Endothelial cell of umbilical vein (primary cell): ENCODE results near the gene AGPS. TPM values are rescaled to one million over a fixed set of nuclear protein-coding genes. Genes with fewer than 3 reads are reported as not detected.

Experiments
- BruUV-seq: library from RNA; stranded (reverse); fragments of 400-500 nt; replicated peaks from 2 replicates; lab custom pipeline; 2021; lab: Mats Ljungman, UMichigan
- CTCF ChIA-PET: fragments of 300-600, 350-600 bp; sonication (Branson Sonifier 250); formaldehyde crosslinking; loops from one replicate; lab custom pipeline; 2021; ENCODE audit warnings: antibody characterized with exemption, inconsistent platforms; lab: Charles Lee
- POLR2A ChIA-PET: fragments of 300-600, 350-600 bp; sonication (Branson Sonifier 250); formaldehyde crosslinking; loops from one replicate; lab custom pipeline; 2021; ENCODE audit warnings: antibody characterized with exemption, inconsistent platforms; lab: Charles Lee
- DNase-seq: peaks from one replicate; pipeline ENCODE4 v3.0.0-alpha.2; 2011; ENCODE audit warnings: low read depth, low spot score
- FAIRE-seq: peaks from 2 replicates; lab custom pipeline; 2011; peaks lifted over from hg19 to GRCh38; lab: Jason Lieb, UNC
- H2AFZ ChIP-seq: 2 replicates; pipeline ENCODE4 v1.6.0; 2012; ENCODE audit warnings: low read depth, low read length, control low read depth, inconsistent platforms
- H3K27ac ChIP-seq: 2 replicates; pipeline ENCODE4 v1.5.1; 2011; ENCODE audit warnings: low read depth, mild to moderate bottlenecking, control low read depth, low read length, moderate library complexity; ENCODE audit not compliant: insufficient read depth
- H3K27me3 ChIP-seq, 2 experiments: 2 replicates each; pipeline versions ENCODE4 v1.6.0 to v1.6.1; 2011; ENCODE audit warnings: low read length in 2 of 2, mixed read lengths in 1 of 2; ENCODE audit not compliant: control insufficient read depth in 2 of 2, insufficient read depth in 2 of 2
- H3K36me3 ChIP-seq, 2 experiments: 2 replicates in 1 of 2; 3 replicates in 1 of 2; pipeline ENCODE4 v1.5.1; 2011; ENCODE audit warnings: low read length in 2 of 2, mild to moderate bottlenecking in 1 of 2, moderate library complexity in 1 of 2; ENCODE audit not compliant: control insufficient read depth in 2 of 2, insufficient read depth in 2 of 2; ENCODE audit errors: extremely low read depth in 1 of 2
- H3K4me1 ChIP-seq: 3 replicates; pipeline ENCODE4 v1.5.1; 2011; ENCODE audit warnings: mild to moderate bottlenecking, low read length; ENCODE audit not compliant: control insufficient read depth, insufficient read depth; ENCODE audit errors: extremely low read depth
- H3K4me2 ChIP-seq: 2 replicates; pipeline ENCODE4 v1.6.1; 2011; ENCODE audit warnings: low read length, control low read depth, mixed read lengths; ENCODE audit not compliant: insufficient read depth
- H3K4me3 ChIP-seq, 3 experiments: fragments of 200-600 bp in 1 of 3; sonication (generic), shearing (Covaris generic) in 1 of 3; replicated peaks in 1 of 3; 2 replicates each; pipeline ENCODE4 v1.5.1; 2011 to 2016; ENCODE audit warnings: control low read depth in 3 of 3, low read length in 3 of 3, mild to moderate bottlenecking in 2 of 3, inconsistent platforms in 1 of 3, low read depth in 1 of 3, moderate library complexity in 1 of 3; ENCODE audit not compliant: insufficient read depth in 1 of 3
- H3K79me2 ChIP-seq: 2 replicates; pipeline ENCODE4 v1.6.0; 2012; ENCODE audit warnings: low read length, inconsistent platforms; ENCODE audit not compliant: control insufficient read depth, insufficient read depth
- H3K9ac ChIP-seq: replicated peaks from 2 replicates; pipeline ENCODE3; 2011; ENCODE audit warnings: low read length, control low read depth; ENCODE audit not compliant: insufficient read depth; ENCODE audit errors: extremely low read depth
- H3K9me1 ChIP-seq: replicated peaks from 3 replicates; pipeline ENCODE4 v1.6.0; 2011; ENCODE audit warnings: mild to moderate bottlenecking, low read length; ENCODE audit not compliant: control insufficient read depth, insufficient read depth; ENCODE audit errors: extremely low read depth
- H3K9me3 ChIP-seq: replicated peaks from 2 replicates; pipeline ENCODE4 v1.5.1; 2012; ENCODE audit warnings: low read length, inconsistent platforms; ENCODE audit not compliant: control insufficient read depth, insufficient read depth
- H4K20me1 ChIP-seq: replicated peaks from 2 replicates; pipeline ENCODE3; 2011; ENCODE audit warnings: mild to moderate bottlenecking, low read length; ENCODE audit not compliant: control insufficient read depth, insufficient read depth; ENCODE audit errors: extremely low read depth
- EZH2 ChIP-seq: IDR thresholded peaks from 2 replicates; pipeline ENCODE4 v1.6.1; 2012; ENCODE audit warnings: borderline replicate concordance, low read depth, mild to moderate bottlenecking, moderate library complexity, low read length, inconsistent platforms; ENCODE audit not compliant: severe bottlenecking
- FOS ChIP-seq: IDR thresholded peaks from 2 replicates; pipeline ENCODE4 v1.6.1; 2011; ENCODE audit warnings: mild to moderate bottlenecking, low read length, moderate library complexity, borderline replicate concordance; ENCODE audit not compliant: insufficient read depth
- GATA2 ChIP-seq: IDR thresholded peaks from 2 replicates; pipeline ENCODE4 v1.7.0; 2011; ENCODE audit warnings: low read depth, mild to moderate bottlenecking, moderate library complexity, mixed read lengths, low read length; ENCODE audit not compliant: insufficient read length, insufficient read depth
- JUN ChIP-seq: IDR thresholded peaks from 2 replicates; pipeline ENCODE4 v1.6.1; 2011; ENCODE audit warnings: borderline replicate concordance, low read depth; ENCODE audit not compliant: insufficient read length, insufficient read depth
- MAX ChIP-seq: IDR thresholded peaks from 2 replicates; pipeline ENCODE4 v1.6.1; 2011; ENCODE audit not compliant: insufficient read depth, insufficient read length
- MYC ChIP-seq: IDR thresholded peaks from one replicate; pipeline ENCODE4 v1.6.1; 2011; ENCODE audit warnings: mild to moderate bottlenecking, low read depth, low read length
- POLR2A ChIP-seq: IDR thresholded peaks from 2 replicates; pipeline ENCODE4 v1.6.1; 2012; ENCODE audit warnings: low read depth, mild to moderate bottlenecking, control low read depth, low read length
- POLR2AphosphoS5 ChIP-seq: IDR thresholded peaks from 2 replicates; pipeline ENCODE4 v1.6.1; 2012; ENCODE audit warnings: low read depth, mild to moderate bottlenecking, control low read depth, low read length, moderate library complexity; ENCODE audit not compliant: insufficient read depth
- dilution Hi-C: fragments of 300-500 bp; cut with MboI; formaldehyde crosslinking; loops from one replicate; pipeline ENCODE4 v1.15.0; 2019; ENCODE audit warnings: low sequenced_read_pairs; ENCODE audit not compliant: extremely low pct_ligation_motif_present
- intact Hi-C: fragments of 100-400 bp; cut with micrococcal nuclease; formaldehyde crosslinking; loops from one replicate; pipeline ENCODE4 v1.10.0; 2022
- polyA plus RNA-seq, 4 experiments: library from polyadenylated mRNA; depleted of rRNA in 3 of 4; stranded (reverse) in 3 of 4; unstranded in 1 of 4; fragments of >200 nt; gene quantifications; 2 replicates each; pipeline versions ENCODE4 v1.2.1 to v1.2.3, GENCODE V29; 2011 to 2012; ENCODE audit warnings: missing spikeins in 1 of 4
- total RNA-seq: library from RNA; stranded (reverse); gene quantifications from 2 replicates; pipeline ENCODE4 v1.2.3, GENCODE V29; 2021
- TF ChIP-seq, protein P1 (sequence below), 2 donors: IDR thresholded peaks; 1 replicate in 1 of 2; 2 replicates in 1 of 2; pipeline ENCODE4 v1.5.1; 2011; ENCODE audit warnings: low read length in 2 of 2, mild to moderate bottlenecking in 2 of 2, moderate library complexity in 2 of 2, control low read depth in 1 of 2, inconsistent platforms in 1 of 2, low read depth in 1 of 2; ENCODE audit not compliant: insufficient read depth in 1 of 2; ENCODE audit errors: extremely low read depth in 1 of 2

AGPS gene
- total and polyA plus RNA-seq, 2 donors (not counting 3 experiments of a cell fraction or from before 2014, with no cell fraction given): 10.1 to 96.5 TPM

DNA sequence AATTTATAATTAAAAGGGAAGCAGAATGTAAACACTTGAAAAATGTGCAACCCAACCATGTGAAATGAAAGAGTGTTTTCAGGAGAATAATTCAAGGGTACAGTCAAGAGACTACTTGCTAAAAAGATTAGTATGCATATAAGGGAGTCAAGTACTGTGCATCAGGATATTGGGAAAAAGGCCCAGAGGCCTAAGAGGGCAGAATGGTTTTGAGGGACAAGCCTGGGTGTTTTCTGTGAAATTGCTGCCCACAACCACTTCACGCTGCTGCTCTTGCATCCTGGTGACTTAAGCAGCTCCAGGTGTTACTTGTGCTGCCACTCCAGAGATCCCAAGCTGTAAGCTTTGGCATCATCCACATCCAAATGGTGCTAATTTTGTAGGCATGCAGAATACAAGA is 165.2 kb downstream of the AGPS start:
- no TSS peak for BruUV-seq
- no peak overlapping the region for H3K27ac ChIP-seq
- dilution Hi-C loops (no loop called here), intact Hi-C loops (loop anchor here (10.0 kb wide), 1 partner anchor 393 kb away; no protein-coding TSS in a partner anchor)
- H4K20me1 ChIP-seq: no peaks in the 10 kb centered on the region
- DNase-seq (no peak), FAIRE-seq (no peak)
- no peak overlapping the region for H3K4me2 ChIP-seq
- H3K27me3 ChIP-seq: no peaks in the 10 kb centered on the region
- H3K9me3 ChIP-seq: no peaks in the 10 kb centered on the region
- H3K36me3 ChIP-seq: no peaks in the 10 kb centered on the region
- no peaks in the 10 kb centered on the region for H3K79me2 ChIP-seq
- no peak overlapping the region for H2AFZ ChIP-seq
- no peaks in the 10 kb centered on the region for H3K9me1 ChIP-seq
- ChIA-PET POLR2A (no interaction called here), CTCF (interaction anchor here (1.6 kb wide), 1 partner anchor 47 kb away, joined by 4 read pairs; no protein-coding TSS in a partner anchor)
- TF ChIP-seq FOS (no peak), POLR2A (no peak), MYC (no peak), MAX (no peak), GATA2 (no peak), EZH2 (no peak), JUN (no peak), POLR2AphosphoS5 (no peak)
- TF ChIP-seq, protein P1, sequence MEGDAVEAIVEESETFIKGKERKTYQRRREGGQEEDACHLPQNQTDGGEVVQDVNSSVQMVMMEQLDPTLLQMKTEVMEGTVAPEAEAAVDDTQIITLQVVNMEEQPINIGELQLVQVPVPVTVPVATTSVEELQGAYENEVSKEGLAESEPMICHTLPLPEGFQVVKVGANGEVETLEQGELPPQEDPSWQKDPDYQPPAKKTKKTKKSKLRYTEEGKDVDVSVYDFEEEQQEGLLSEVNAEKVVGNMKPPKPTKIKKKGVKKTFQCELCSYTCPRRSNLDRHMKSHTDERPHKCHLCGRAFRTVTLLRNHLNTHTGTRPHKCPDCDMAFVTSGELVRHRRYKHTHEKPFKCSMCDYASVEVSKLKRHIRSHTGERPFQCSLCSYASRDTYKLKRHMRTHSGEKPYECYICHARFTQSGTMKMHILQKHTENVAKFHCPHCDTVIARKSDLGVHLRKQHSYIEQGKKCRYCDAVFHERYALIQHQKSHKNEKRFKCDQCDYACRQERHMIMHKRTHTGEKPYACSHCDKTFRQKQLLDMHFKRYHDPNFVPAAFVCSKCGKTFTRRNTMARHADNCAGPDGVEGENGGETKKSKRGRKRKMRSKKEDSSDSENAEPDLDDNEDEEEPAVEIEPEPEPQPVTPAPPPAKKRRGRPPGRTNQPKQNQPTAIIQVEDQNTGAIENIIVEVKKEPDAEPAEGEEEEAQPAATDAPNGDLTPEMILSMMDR (IDR thresholded peaks at IDR 0.05; ENCODE audit: extremely low read depth in 1 of 2, insufficient read depth in 1 of 2, low read depth in 1 of 2, low read length in 2 of 2): no peak
- no peak overlapping the region for H3K4me3 ChIP-seq
- peaks cover 4% of the 10 kb centered on the region for H3K4me1 ChIP-seq
- H3K9ac ChIP-seq: no peak overlapping the region
